Caco-2 (cell line): ENCODE data around the gene WNK1. TPM values are rescaled to one million over a fixed set of nuclear protein-coding genes. Genes with fewer than 3 reads are reported as not detected.
A peak's percentile ranks its signal among the peaks of the same experiment; 100 is the strongest.

Source experiments
- BruUV-seq: library from RNA; stranded (reverse); fragments of 400-500 nt; replicated peaks from 2 replicates; lab custom pipeline; 2021; lab: Mats Ljungman, UMichigan
- CTCF ChIA-PET: fragments of 300-600 bp; sonication (Branson Sonifier 250); formaldehyde crosslinking; loops from one replicate; lab custom pipeline; 2022; ENCODE audit warnings: antibody characterized with exemption; lab: Charles Lee
- POLR2A ChIA-PET: fragments of 300-600 bp; sonication (Branson Sonifier 250); formaldehyde crosslinking; loops from one replicate; lab custom pipeline; 2022; ENCODE audit warnings: antibody characterized with exemption; lab: Charles Lee
- DNase-seq, 2 experiments: peaks; one replicate each; pipeline versions ENCODE4 v3.0.0 to v3.0.0-alpha.2; 2020 to 2022
- H3K27me3 ChIP-seq: replicated peaks from 2 replicates; pipeline ENCODE4 v1.6.0; 2011; ENCODE audit warnings: low read length; ENCODE audit not compliant: control insufficient read depth, insufficient read depth
- H3K36me3 ChIP-seq: 2 replicates; pipeline ENCODE4 v1.5.1; 2011; ENCODE audit warnings: low read length; ENCODE audit not compliant: control insufficient read depth, insufficient read depth
- H3K4me1 ChIP-seq: fragments of 250-450 bp; sonication (Bioruptor Pico); 2 replicates; pipeline ENCODE4 v1.5.1; 2020; ENCODE audit warnings: mild to moderate bottlenecking
- H3K4me3 ChIP-seq: 2 replicates; pipeline ENCODE4 v1.5.1; 2011; ENCODE audit warnings: low read depth, mild to moderate bottlenecking, control low read depth, low read length
- H3K9me3 ChIP-seq: fragments of 250-450 bp; sonication (Bioruptor Pico); 2 replicates; pipeline ENCODE4 v1.5.1; 2020; ENCODE audit warnings: mild to moderate bottlenecking, moderate library complexity
- H3K27ac Mint-ChIP-seq: one replicate; pipeline ENCODE4 v1.8.0; 2022; ENCODE audit warnings: mixed read lengths; ENCODE audit not compliant: unreplicated experiment
- H3K27me3 Mint-ChIP-seq: one replicate; pipeline ENCODE4 v1.8.0; 2022; ENCODE audit warnings: mixed read lengths; ENCODE audit not compliant: insufficient read depth, unreplicated experiment
- H3K36me3 Mint-ChIP-seq: one replicate; pipeline ENCODE4 v1.8.0; 2022; ENCODE audit warnings: mild to moderate bottlenecking, mixed read lengths; ENCODE audit not compliant: insufficient read depth, unreplicated experiment
- H3K4me1 Mint-ChIP-seq: one replicate; pipeline ENCODE4 v1.8.0; 2022; ENCODE audit warnings: low read depth, mixed read lengths; ENCODE audit not compliant: unreplicated experiment
- H3K4me3 Mint-ChIP-seq: one replicate; pipeline ENCODE4 v1.8.0; 2022; ENCODE audit warnings: mild to moderate bottlenecking, moderate library complexity, mixed read lengths; ENCODE audit not compliant: unreplicated experiment
- H3K9me3 Mint-ChIP-seq: one replicate; pipeline ENCODE4 v1.8.0; 2022; ENCODE audit warnings: mixed read lengths; ENCODE audit not compliant: unreplicated experiment
- CTCF ChIP-seq, 2 experiments: fragments of 200-600 bp in 1 of 2; IDR thresholded peaks; 1 replicate in 1 of 2; 2 replicates in 1 of 2; pipeline versions ENCODE4 v1.5.1 to v1.8.0; 2011 to 2022; ENCODE audit warnings: antibody characterized with exemption in 1 of 2, control low read depth in 1 of 2, inconsistent platforms in 1 of 2, low read depth in 1 of 2, low read length in 1 of 2, mild to moderate bottlenecking in 1 of 2, moderate library complexity in 1 of 2; ENCODE audit not compliant: insufficient read depth in 1 of 2, severe bottlenecking in 1 of 2, unreplicated experiment in 1 of 2
- intact Hi-C: fragments of 100-400 bp; cut with micrococcal nuclease; formaldehyde crosslinking; loops from one replicate; pipeline ENCODE4 v1.10.0; 2022; ENCODE audit not compliant: unreplicated experiment
- total RNA-seq: library from RNA; stranded (reverse); gene quantifications from 2 replicates; pipeline ENCODE4 v1.2.3, GENCODE V29; 2022

Gene WNK1
- total RNA-seq, 1 experiment from 2014 or later = 224 TPM

- no peak for DNase-seq
- ChIA-PET CTCF (interaction anchor here (1.0 to 1.6 kb wide), 6 partner anchors 23 to 338 kb away, joined by 3 to 15 read pairs (median 5); no protein-coding TSS in a partner anchor), POLR2A (no interaction called here)
- H3K9me3 Mint-ChIP-seq = no peaks in the 10 kb centered on the region
- no peaks in the 10 kb centered on the region for H3K36me3 ChIP-seq
- no peaks in the 10 kb centered on the region for H3K9me3 ChIP-seq
- peaks cover 21% of the 10 kb centered on the region for H3K36me3 Mint-ChIP-seq
- H3K27me3 ChIP-seq = no peaks in the 10 kb centered on the region
- H3K4me3 Mint-ChIP-seq = no peak overlapping the region
- H3K4me1 Mint-ChIP-seq = peaks cover 26% of the 10 kb centered on the region
- peak overlapping the region; percentile 97 for H3K4me3 ChIP-seq
- no peaks in the 10 kb centered on the region for H3K27me3 Mint-ChIP-seq
- intact Hi-C loops = loop anchor here (2.0 kb wide), 1 partner anchor 60 kb away; no protein-coding TSS in a partner anchor
- peak overlapping the region; percentile 50 for H3K27ac Mint-ChIP-seq
- no peak for TF ChIP-seq CTCF (IDR thresholded peaks at IDR 0.05; ENCODE audit: insufficient read depth in 1 of 2, low read depth in 1 of 2, low read length in 1 of 2, severe bottlenecking in 1 of 2, unreplicated experiment in 1 of 2)
- peaks cover 16% of the 10 kb centered on the region for H3K4me1 ChIP-seq
- no TSS peak for BruUV-seq
These were observed 2.1 kb downstream of the WNK1 start for GRCh38 chr12:754473-754820.

GRCh38 chr12:754851-755562 lies 2.6 kb downstream of the WNK1 start:
- Histone ChIP-seq H3K4me3 (peak overlapping the region; percentile 97), H3K27me3 (no peaks in the 10 kb centered on the region), H3K4me1 (peaks cover 14% of the 10 kb centered on the region), H3K9me3 (no peaks in the 10 kb centered on the region), H3K36me3 (no peaks in the 10 kb centered on the region)
- Mint-ChIP-seq H3K36me3 (peaks cover 21% of the 10 kb centered on the region), H3K27ac (no peak overlapping the region), H3K4me1 (peaks cover 24% of the 10 kb centered on the region), H3K4me3 (no peak overlapping the region), H3K27me3 (no peaks in the 10 kb centered on the region), H3K9me3 (no peaks in the 10 kb centered on the region)
- intact Hi-C loops = loop anchor here (2.0 kb wide), 1 partner anchor 60 kb away; no protein-coding TSS in a partner anchor
- peak; percentile 42 to 44 for TF ChIP-seq CTCF (IDR thresholded peaks at IDR 0.05; ENCODE audit: insufficient read depth in 1 of 2, low read depth in 1 of 2, low read length in 1 of 2, severe bottlenecking in 1 of 2, unreplicated experiment in 1 of 2)
- POLR2A ChIA-PET = no interaction called here
- CTCF ChIA-PET = interaction anchor here (0.6 to 1.6 kb wide), 8 partner anchors 14 to 918 kb away, joined by 3 to 15 read pairs (median 4); no protein-coding TSS in a partner anchor
- TSS peak; percentile 18 for BruUV-seq
- peak in 1 of 2 experiments; percentile 47 for DNase-seq

- Histone ChIP-seq H3K4me3 (no peak overlapping the region), H3K27me3 (no peaks in the 10 kb centered on the region), H3K9me3 (no peaks in the 10 kb centered on the region), H3K4me1 (peaks cover 7% of the 10 kb centered on the region), H3K36me3 (no peaks in the 10 kb centered on the region)
- H3K4me1 Mint-ChIP-seq = peaks cover 27% of the 10 kb centered on the region
- H3K4me3 Mint-ChIP-seq = no peak overlapping the region
- no peak for TF ChIP-seq CTCF (IDR thresholded peaks at IDR 0.05; ENCODE audit: insufficient read depth in 1 of 2, low read depth in 1 of 2, low read length in 1 of 2, severe bottlenecking in 1 of 2, unreplicated experiment in 1 of 2)
- H3K9me3 Mint-ChIP-seq = peaks cover 10% of the 10 kb centered on the region
- DNase-seq = no peak
- ChIA-PET CTCF (interaction anchor here (1.2 kb wide), 1 partner anchor 16 kb away, joined by 3 read pairs; no protein-coding TSS in a partner anchor), POLR2A (no interaction called here)
- no peaks in the 10 kb centered on the region for H3K27me3 Mint-ChIP-seq
- H3K27ac Mint-ChIP-seq = no peak overlapping the region
- no TSS peak for BruUV-seq
- intact Hi-C loops = no loop called here
- peaks cover 26% of the 10 kb centered on the region for H3K36me3 Mint-ChIP-seq
These were observed 7.2 kb downstream of the WNK1 start for GRCh38 chr12:759628-760027.
